ENCODE results near the gene MBLAC1.
A peak's percentile ranks its signal among the peaks of the same experiment; 100 is the strongest.

The MBLAC1 gene

DNA sequence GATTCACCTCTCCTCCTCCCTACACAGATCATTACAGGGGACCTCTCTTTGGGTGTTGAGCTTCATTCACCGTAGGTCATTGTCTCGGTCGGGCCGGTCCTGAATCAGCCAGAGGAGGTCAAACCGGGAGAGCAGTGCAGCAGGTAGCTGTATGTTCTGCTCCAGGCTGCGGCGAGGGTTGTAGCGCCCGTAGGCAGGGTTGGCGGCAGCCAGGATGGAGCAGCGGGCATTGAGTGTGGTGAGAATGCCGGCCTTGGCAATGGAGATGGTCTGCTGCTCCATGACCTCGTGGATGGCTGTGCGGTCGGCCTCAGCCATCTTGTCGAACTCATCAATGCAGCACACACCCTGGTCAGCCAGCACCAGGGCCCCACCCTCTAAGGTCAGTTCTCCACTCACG lies 31.1 kb upstream of the MBLAC1 start:
- TF ChIP-seq, protein P1, sequence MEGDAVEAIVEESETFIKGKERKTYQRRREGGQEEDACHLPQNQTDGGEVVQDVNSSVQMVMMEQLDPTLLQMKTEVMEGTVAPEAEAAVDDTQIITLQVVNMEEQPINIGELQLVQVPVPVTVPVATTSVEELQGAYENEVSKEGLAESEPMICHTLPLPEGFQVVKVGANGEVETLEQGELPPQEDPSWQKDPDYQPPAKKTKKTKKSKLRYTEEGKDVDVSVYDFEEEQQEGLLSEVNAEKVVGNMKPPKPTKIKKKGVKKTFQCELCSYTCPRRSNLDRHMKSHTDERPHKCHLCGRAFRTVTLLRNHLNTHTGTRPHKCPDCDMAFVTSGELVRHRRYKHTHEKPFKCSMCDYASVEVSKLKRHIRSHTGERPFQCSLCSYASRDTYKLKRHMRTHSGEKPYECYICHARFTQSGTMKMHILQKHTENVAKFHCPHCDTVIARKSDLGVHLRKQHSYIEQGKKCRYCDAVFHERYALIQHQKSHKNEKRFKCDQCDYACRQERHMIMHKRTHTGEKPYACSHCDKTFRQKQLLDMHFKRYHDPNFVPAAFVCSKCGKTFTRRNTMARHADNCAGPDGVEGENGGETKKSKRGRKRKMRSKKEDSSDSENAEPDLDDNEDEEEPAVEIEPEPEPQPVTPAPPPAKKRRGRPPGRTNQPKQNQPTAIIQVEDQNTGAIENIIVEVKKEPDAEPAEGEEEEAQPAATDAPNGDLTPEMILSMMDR (IDR thresholded peaks at IDR 0.05), result no peak
- TF ChIP-seq ZFX (IDR thresholded peaks at IDR 0.05; ENCODE audit: borderline replicate concordance), result no peak
- H3K27ac ChIP-seq, result peak overlapping the region; percentile 82; the same call in 1 of the 2 replicates

DNA sequence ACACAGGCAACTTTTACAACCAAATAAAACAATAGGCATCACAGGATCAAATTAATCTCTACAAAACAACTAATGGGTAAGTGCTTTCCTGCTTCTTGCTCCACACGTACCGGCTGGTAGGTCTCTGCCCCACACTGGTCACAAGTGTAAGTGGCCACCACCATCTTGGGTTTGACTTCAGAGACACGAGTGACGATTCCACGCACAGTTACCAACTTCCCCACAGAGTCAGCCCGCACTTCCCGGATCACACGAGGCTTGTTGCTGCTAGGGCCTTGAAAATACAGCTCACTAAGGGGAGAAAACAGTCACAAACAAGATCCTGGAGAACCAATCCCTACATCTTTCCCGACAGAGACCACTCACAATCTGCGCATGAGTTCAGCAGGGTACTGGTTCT lies 27.9 kb upstream of the MBLAC1 start:
- TF ChIP-seq ZFX (IDR thresholded peaks at IDR 0.05; ENCODE audit: borderline replicate concordance), result no peak
- TF ChIP-seq, protein P1 (IDR thresholded peaks at IDR 0.05), result no peak
- peak overlapping the region; percentile 100 for H3K27ac ChIP-seq

DNA sequence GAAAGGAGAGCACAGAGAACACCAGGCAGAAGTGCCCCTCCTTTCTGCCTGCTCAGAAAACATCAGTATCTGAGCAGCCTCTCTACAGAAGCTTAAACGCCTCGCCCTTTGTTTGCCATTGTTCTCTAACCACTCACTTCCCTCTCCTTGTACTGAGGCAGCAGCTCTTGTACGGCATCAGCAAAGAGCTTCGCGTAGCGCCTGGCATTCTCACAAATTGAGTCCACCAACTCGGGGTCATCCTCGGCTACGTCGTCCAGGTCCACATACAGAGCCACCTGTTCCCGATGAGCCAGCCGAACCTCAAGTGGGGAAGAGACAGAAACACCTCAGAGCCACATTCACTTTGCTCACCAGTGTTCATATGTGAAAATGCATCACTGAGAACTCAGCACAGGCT lies 27.3 kb upstream of the MBLAC1 start:
- H3K27ac ChIP-seq, result peak overlapping the region; percentile 100
- TF ChIP-seq, protein P1 (IDR thresholded peaks at IDR 0.05), result no peak
- no peak for TF ChIP-seq ZFX (IDR thresholded peaks at IDR 0.05; ENCODE audit: borderline replicate concordance)

DNA sequence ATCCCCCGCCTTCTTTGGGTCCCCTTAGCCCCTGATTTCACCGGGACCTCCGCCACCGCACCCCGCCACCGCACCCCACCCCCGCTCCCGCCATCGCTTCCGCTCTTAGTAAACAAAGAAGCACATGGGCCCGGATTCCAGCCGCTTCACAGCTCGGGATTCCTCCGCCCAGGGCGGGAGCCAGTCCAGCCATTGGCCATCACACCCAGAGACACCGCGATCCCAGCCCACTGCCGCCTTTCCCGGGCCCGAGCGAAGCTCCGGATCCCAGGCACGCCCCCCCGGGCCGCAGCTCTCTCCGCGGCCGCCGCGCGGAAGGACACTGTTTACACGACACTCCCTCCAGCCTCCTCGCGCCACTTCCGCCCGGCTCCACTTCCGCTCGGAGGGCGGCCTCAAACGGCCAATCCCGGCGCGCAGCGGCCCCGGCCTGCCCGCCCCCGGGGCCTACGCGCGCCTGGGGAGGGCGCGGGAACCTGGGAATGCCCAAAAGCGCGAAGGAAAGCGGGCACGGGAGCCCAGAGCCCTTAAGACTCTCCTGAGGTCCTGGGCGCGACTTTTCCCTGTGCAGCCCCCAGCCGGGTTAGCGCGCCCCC lies 26.2 kb upstream of the MBLAC1 start:
- TF ChIP-seq, protein P1 (IDR thresholded peaks at IDR 0.05), result no peak
- TF ChIP-seq ZFX (IDR thresholded peaks at IDR 0.05; ENCODE audit: borderline replicate concordance), result no peak
- H3K27ac ChIP-seq, result peak overlapping the region; percentile 100

DNA sequence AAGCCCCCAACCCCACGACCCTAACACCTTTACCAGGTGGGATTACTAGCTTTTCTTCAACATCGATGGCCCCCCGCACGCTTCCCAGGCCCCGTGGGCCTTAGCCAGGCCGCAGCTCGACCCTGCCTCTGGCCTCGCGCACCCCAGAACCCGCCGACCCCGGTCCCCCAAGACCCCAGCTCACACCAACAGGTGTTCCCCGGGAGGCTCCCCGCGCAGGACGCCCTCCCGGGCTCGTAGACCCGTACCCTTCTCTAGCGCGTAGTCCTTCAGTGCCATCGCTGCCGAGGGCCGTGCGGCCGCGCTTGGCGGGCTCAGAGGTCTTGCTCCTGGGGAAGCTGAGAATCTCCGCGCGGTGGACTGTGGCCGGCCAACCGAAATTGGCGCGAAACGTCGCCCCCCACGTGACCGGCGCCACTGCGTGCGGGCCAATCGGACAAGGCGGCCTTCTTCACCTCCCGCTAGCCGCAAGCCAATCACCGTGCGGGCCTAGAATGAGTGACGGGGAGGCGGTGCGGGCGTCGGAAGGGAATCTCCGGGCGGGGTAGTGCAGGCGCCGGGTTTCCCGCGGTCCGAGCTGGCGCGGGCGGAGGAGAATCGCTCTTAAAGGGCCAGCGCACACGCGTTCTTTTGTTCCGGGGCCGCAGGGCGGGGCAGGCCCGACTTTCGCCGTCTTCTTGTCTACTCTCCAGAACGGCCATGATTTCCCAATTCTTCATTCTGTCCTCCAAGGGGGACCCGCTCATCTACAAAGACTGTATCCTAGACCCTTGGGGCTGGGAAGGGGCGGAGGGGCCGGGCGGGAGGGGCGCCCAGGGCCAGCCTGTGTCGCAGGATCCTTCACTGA lies 25.5 kb upstream of the MBLAC1 start, which contains the start of the genes AP4M1 and MCM7:
Gene AP4M1 (plus strand): TSS at position 628 of the 847 bp plus-strand sequence. CDS start 72 bp downstream, at position 700.
Gene MCM7 (minus strand): TSS at position 382 of the 847 bp plus-strand sequence. CDS start 103 bp downstream, at position 279.
- no peak for TF ChIP-seq ZFX (IDR thresholded peaks at IDR 0.05; ENCODE audit: borderline replicate concordance)
- TF ChIP-seq, protein P1 (IDR thresholded peaks at IDR 0.05), result no peak

DNA sequence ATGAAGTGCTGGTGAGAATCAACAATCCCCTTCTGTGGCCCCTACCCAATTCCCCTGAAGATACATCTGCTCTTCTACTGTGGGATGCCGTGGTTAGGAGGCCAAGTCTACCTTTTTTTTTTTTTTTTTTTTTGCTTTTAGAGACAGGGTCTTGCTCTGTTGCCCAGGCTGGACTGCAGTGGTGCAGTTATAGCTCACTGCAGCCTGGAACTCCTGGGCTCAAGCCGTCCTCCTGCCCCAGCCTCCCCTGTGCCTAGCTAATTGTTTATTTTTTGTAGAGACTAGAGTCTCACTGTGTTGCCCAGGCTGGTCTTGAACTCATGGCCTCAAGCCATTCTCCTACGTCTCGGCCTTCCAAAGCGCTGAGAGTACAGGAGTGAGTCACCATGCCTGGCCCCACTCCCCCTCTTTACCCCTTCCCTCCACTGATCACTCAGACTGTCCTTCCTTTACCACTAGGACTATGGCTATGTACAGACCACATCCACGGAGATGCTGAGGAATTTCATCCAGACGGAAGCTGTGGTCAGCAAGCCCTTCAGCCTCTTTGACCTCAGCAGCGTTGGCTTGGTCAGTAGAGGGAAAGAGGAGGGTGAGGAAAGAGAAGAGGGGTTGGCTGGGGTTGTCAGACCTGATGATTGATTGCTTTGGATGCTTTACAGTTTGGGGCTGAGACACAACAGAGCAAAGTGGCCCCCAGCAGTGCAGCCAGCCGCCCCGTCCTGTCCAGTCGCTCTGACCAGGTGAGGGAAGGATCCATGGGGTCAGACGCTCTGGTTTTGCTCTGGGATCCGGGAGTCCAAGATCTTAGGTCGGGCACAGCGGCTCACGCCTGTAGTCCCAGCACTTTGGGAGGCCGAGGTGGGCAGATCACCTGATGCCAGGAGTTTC lies 23.6 kb upstream of the MBLAC1 start:
- peak overlapping the region; percentile 100 for H3K27ac ChIP-seq
- TF ChIP-seq ZFX (IDR thresholded peaks at IDR 0.05; ENCODE audit: borderline replicate concordance), result no peak
- TF ChIP-seq, protein P1 (IDR thresholded peaks at IDR 0.05), result no peak

More for the DNA sequence above, 25.5 kb upstream of the MBLAC1 start, which contains the start of the genes AP4M1 and MCM7:
- peak within 1 kb of the TSS; percentile 100 for H3K27ac ChIP-seq
